ENCODE measurements around the gene SORBS1.
"Not testable (repeated sequence)": the region's sequence is repeated elsewhere in the genome, so short reads cannot be mapped to it uniquely, and the experiment has no call there.

SORBS1 gene

DNA sequence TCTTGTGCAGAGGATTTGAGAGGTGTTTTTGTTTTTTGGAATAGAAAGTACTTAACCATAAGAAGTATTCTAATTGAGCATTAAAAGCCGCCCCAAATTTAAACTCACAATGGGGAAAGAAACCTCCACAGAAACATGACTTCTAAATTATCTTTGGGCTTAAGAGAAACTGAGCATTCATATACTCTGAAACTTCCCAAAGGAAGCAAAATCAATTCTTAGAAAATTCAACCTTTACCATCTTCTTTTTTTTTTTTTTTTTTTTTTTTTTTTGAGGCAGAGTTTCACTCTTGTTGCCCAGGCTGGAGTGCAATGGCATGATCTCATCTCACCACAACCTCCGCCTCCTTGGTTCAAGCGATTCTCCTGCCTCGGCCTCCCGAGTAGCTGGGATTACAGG, 93.5 kb downstream of the SORBS1 start:
- in situ Hi-C loops (cut with HindIII; ENCODE audit: low sequenced_read_pairs): not testable (repeated sequence)

DNA sequence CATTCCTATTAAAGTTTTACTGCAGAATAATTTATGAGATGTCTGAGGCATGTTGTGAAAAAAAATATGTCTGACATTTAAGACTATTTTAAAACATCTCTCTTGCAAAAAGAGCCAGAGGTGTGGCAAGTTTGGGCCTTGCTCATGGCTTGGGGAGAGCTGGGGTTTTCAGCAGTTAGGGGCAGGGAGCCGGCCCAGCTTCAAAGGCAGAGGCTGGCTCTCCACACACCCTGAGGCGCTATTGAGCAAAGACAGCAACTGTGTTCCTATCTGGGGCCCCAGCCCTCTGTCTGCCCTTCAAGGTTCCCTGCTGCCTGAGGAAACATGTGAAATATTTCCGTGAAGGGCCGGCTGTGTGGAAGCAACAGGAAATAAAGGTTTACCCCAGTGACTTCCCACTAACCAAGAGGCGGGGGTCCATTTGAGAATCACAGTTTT, 94.0 kb downstream of the SORBS1 start:
- in situ Hi-C loops (cut with HindIII; ENCODE audit: low sequenced_read_pairs): no loop called here

DNA sequence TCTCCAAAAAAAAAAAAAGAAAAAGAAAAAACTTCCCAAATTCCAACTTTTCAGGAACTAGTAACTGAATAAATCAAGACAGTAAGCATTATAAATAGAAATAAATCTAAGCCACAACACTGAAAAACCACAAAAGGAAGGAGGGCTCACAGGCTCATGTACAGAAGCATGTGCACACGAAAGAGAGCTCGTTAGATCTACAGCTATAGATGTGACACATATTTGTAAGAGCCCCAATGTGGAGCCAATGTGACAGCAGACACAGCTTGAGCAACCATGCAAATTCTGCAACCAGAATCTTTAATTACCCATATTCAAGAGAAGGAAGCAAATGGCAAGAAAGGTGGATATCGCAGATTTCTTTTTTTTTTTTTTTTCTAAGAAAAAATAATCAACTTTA, 94.7 kb downstream of the SORBS1 start:
- in situ Hi-C loops (cut with HindIII; ENCODE audit: low sequenced_read_pairs): no loop called here

DNA sequence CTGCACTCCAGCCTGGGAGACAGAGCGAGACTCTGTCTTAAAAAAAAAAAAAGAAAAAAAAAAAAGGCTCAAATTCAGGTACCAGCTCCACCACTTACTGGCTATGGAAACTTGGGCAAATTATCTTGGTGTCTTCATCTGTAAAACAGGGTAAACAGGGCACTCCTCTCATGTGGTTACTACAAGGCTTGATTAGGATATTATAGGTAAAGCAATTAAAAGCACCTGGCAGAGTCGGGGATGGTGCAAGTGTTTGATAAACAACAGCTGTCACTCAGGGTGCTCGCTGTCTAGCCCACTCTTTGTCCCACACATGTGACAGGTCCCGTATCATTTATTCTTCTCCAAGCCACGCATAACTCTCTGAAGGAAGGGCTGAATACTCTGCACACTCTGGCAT, 96.9 kb downstream of the SORBS1 start:
- in situ Hi-C loops (cut with HindIII; ENCODE audit: low sequenced_read_pairs): no loop called here

DNA sequence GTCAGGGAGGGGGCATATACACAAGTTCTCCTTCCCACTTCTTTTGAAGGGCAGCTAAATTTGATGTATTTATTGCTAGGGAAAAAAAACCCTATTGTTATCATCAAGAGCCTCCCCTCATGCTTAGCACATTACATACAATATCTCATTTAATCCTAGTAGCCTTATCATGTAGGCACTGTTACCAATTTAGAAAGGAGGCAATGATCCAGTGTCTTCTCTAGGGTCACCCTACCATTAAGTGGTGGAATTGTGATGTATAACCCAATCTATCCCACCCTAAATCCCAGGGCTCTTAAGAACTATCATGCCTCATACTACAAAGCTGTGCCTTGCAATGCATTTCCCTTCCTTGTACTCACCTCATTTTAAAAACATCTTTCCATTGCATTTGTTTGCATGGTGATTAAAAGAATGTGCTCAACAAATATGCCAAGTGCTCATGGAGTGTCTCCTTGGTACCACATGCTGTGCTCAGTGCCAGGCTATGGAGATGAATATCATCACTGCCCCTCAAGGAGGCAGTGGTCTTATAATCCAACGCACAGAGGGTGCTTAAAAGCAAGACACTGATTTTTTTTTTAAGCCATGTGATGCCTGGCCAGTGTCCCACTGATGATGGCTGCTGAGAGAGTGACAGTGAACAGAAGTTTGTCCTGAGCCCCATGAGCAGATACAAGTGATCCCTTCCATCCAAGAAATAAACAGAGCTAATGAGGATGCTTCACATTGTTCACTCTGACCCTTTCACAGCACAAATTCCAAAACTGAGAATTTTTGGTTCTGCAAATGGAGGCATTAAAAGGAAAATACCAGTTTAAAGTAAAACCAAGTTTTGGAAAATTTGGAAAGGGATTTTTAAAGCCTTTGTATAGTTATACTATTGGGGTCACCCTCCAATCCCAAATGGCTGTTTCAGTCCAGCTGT, 98.2 kb downstream of the SORBS1 start:
- in situ Hi-C loops (cut with HindIII; ENCODE audit: low sequenced_read_pairs): no loop called here

DNA sequence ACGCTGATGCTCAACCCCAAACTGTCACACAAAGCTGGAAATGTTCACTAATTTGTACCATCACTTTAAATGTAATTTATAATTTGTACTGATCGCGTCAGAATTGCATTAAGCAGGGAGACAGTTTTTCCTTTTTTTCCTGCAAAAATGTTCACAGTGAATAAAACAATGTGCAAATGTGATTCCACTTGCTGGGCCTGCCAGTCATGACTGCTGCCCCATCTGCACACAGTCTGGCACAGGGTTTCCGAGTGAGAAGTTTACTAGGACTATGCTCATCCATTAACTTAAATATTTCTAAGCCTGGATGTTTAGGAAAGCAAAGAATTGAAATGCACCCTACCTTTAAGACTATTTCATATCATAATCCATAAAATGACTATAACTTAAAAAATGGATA, 99.6 kb downstream of the SORBS1 start:
- in situ Hi-C loops (cut with HindIII; ENCODE audit: low sequenced_read_pairs): no loop called here

DNA sequence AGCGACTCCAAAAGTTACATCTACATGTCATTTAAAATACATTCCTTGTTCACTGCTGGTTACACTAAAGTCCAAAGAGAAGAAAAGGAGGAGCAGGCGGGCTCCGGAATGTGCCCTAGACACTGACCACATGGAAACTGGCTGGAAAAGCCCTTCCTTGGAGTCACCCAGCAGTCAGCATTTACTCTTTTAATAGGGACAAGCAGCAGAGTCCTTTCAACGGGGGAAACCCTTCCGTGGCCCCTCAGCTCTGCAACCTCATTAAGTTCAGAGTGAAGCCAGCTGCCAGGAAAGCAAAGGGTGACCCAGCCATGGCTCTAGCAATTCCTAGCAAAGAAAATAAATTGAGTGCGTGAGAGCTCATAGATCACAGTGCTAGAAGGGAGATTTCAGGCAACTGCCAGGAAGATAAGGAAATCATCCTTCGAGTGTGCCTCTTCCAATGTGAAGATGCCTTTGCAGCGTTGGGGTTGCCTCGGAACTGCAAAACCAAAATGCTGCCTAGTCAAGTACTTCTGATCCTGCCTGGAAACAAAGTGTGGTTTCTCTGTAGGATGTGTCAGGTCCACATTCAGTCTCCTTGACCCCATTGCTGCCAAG, 101.6 kb downstream of the SORBS1 start:
- in situ Hi-C loops (cut with HindIII; ENCODE audit: low sequenced_read_pairs): no loop called here

DNA sequence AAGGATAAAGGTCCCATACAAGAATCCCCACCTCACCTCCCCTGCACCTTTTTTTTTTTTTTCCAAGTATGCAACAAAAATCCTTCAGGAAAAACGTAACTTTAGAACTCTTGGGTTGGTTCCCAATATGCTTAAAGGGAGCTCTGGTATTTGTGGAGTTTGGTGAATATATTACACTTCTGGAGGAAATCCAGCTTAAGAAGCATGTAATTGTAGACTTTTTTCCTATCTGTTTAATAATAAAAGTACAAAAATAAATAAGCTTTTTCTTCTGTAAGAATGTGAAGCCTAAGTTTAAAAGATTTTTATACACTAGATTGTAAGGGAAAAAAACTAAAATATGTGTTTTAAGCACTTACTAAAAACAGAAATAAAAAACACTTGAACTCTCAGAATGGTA, 102.3 kb downstream of the SORBS1 start:
- in situ Hi-C loops (cut with HindIII; ENCODE audit: low sequenced_read_pairs): no loop called here

DNA sequence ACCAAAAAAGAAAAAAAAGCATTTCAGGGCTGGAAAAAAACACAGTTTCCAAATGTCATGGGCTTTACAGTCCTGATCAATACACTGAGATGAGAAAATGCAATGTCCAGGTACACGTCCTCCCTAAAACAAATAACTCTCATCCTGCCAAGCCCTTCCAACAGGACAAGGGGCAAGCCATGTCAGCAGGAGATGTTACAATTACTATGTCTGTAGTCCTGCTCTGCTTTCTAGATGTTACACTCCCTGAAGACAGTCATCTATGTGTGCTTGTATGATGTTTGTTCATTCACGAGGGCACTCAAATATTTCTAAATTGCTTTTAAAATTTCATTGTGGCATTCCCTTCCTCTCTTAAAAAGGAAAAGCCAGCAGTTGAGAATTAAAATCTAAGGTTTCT, 103.2 kb downstream of the SORBS1 start:
- in situ Hi-C loops (cut with HindIII; ENCODE audit: low sequenced_read_pairs): no loop called here

DNA sequence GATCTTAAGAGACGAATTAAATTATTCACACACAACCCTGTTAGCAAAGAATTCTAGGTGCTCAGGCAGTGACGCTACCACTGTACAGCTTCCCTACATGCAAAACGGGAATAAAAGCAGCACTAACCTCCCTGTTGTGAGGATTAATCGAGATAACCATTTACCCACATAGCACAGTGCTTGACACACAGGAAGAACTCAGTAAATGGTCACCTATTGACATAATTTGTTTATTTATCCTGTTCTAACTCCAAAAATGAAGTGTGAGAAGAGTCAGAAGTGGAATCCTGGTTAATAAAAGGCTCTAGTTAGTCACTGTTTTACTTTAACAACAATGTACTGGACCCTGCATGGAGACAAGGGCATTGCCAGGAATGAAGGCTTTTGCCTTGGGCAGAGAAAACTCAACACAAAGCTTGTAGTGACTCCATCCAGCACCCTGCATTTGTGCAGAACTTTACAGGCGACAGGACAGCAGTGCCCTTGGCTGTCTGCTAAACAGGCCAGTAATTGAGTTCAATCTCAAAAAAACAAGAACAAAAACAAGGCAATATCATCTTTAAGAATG, 103.8 kb downstream of the SORBS1 start:
- in situ Hi-C loops (cut with HindIII; ENCODE audit: low sequenced_read_pairs): no loop called here

DNA sequence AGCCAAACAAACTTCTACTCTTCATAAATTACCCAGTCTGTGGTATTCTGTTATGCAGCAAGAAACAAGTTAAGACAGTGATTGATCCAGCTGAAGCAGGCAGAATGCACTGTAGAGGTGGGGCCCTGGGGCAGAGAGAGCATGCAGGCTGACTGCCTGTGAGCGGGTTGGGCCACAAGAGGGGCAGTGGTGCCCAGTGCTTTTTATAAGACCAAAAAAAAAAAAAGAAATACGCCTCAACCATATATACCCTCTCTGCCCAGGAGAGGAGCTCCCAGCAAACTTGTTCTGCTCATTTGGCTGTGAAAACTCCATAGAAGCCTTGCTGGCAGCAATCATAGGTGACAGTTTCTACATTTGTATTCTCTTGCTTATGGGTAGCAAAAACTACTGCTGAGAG, 104.7 kb downstream of the SORBS1 start:
- in situ Hi-C loops (cut with HindIII; ENCODE audit: low sequenced_read_pairs): no loop called here

DNA sequence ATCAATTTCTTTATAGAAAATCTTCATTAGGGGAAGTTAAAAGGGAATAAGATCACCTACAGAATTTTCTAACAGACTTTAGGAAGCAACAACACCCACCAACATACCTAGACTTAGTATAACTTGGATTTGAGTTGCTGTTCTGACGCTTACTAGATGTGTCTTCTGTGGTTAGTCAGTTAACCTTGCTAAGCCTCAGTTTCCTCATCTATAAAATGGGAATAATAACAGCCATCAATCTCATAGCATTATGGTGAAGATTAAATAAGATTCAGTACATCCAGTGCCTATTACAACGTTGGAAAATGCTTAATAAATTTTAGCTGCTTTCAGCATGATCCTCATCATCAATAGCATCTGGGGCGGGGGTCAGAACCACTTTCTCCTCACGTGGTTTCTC, 106.2 kb downstream of the SORBS1 start:
- in situ Hi-C loops (cut with HindIII; ENCODE audit: low sequenced_read_pairs): no loop called here

DNA sequence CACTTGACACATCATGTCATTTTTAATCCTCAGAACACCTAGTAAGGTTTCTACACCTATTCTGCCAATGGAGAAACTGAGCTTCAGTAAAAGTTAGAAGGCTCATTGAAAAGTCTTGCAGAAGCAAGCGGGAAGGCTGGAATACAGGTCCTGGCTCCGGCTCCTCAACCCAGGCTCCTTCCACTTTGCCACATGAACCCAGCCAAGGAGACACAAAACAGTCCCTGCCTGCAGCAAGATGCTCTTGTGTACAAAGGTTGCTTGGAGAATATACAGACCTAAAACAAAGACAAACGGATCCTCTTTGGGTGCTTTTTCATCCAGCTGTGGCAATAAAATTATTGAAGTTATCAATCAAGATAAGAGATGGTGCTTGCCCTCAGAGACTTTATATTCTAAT, 106.8 kb downstream of the SORBS1 start:
- in situ Hi-C loops (cut with HindIII; ENCODE audit: low sequenced_read_pairs): no loop called here

DNA sequence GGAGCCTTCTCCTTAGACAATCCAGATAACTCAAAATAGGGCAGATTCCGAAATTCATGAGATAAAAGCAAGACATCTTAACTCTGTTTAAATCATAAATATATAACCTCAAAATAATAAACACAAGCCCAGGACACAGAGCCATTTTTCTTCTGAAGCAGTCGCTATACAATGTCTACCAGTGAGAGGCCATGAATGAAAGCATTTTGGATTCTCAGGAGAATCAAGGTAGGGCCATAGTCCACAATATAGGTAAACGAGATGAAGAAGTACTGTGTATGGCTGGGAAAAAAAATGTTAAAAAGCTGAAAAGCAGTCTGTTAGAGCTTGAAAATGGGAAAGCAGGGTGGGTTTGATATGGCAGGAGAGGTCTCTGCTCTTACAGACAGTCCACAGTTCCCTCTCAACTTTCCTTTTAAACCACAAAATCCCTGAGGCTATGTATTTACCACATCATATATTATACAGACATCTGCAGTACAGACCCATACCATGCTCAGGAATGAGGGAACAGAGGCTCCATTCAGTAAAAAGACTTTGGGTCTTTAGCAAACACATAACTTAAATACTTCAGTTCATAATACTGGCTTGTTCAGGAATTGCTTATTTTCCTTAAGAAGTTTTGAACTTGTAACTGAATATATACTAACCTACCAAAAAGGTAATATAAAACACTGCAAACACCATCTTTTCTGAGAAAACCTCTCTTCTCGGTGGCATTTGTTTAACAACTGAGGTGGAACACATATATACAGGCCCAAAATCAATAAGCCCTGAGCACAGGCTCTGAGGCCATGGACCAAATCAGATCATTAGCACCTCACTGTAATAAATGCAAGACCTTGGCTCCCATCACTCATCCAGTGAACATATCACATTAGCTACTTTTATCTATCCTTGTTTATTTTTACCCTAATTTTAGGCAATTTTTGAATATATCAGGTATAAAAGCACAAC, 109.3 kb downstream of the SORBS1 start:
- in situ Hi-C loops (cut with HindIII; ENCODE audit: low sequenced_read_pairs): no loop called here

DNA sequence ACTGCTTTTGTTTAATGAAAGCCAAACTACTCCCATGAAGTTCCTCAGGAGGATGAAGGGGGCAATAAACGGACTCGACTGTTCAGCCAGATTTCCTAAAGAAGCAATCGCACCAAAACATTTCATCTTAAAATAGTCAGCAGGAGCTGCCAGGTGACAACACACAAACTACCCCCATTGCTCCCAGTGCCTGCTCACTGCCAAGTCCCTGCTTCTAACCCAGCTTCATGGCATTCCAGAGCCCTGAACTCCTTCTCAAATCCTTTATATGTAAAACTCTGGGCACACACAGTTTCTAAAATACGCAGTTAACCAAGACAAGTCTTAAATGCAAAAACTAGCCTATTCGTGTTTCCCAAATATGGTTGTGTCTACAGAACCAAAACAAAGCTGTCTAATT, 110.0 kb downstream of the SORBS1 start:
- in situ Hi-C loops (cut with HindIII; ENCODE audit: low sequenced_read_pairs): no loop called here

DNA sequence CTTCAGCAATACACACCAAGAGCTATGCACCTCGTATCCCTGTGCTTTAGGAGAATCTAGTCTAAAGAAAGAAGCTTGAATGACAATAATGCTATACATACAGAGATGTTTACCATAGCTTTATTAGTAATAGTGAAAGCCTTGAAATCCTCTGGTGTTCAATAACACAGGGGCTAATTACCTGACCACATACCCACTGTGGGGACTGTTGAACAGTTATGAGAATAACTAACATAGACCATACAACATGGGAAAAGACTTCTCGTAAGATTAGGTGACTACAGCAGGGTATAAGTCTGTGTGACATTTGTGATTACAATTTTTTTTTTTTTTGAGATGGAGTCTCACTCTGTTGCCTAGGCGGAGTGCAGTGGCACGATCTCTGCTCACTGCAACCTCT, 111.0 kb downstream of the SORBS1 start:
- in situ Hi-C loops (cut with HindIII; ENCODE audit: low sequenced_read_pairs): no loop called here

DNA sequence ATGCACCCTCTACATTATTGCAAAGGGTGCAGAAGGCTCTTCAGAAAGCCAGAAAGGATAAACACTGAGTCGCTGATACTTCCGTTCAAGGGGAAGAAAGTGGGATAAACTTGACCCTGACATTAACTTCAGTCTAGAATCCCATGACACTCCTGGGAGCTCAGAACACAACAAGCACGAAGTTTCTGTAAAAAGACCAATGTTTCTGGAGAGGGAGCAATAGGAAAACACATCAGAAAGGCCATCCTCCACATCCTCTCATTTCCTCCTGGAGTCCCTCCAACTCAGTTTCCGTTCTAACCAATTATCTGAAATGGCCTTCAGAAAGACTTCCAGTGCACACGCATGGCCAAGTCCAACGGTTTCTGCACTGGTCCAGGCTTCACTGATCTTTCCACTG, 113.5 kb downstream of the SORBS1 start:
- in situ Hi-C loops (cut with HindIII; ENCODE audit: low sequenced_read_pairs): no loop called here

DNA sequence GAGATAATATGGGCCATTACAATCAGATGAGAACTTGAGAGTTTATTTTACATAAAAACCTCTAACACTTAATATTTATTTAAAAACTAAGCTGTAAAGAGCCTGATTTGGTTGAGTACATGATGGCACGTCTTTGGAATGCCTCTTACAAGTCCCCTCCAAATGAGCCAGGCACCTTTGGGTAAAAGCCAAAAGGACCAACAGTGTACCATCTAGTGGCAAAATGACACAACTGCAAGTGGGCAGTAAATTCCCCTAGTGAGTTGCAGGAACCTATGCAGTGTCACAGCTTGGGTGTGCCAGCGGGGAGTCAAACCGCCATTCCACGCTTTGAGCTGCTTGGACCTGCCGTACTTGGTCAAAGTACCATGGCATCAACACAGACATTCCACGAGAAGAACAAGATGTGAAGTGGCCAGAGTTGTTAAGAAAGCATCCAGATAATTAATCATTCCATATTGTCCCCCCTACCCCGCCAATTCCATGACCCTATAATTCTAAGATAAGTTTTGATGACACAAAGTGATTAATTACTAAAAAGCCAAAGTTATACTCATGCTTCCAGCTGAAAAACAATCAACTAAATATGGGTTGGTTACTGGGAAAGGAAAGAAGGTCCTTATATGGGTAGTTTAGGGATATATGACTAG, 115.2 kb downstream of the SORBS1 start:
- in situ Hi-C loops (cut with HindIII; ENCODE audit: low sequenced_read_pairs): no loop called here

DNA sequence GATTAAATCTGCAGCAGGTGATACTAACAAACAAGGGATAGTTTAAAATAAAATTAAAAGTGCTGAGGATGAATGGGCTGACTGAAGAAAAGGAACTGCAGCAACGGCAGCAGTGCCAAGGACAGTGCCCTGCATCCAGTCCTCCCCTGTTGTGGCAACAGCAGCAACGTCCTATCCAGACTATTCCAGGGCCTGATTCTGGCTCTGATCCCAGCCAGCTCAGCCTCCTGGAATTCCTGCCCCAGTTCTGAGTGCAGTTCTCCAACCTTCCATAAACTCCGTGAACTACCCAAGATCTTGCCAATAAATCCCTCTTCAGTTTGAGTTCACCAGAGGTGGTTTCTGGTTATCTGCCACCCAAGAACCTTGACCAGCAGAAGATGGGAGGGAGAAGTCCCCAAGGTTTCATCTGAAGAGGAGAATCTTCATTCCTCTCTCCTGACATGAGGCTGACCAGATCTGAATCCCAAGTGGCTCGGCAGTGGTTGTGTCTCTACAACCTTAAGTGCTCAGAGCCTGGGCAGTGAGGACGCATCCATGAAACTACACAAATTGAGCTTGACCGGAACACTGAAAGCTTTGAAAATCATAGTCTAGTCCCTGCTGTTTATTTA, 115.8 kb downstream of the SORBS1 start:
- in situ Hi-C loops (cut with HindIII; ENCODE audit: low sequenced_read_pairs): no loop called here

DNA sequence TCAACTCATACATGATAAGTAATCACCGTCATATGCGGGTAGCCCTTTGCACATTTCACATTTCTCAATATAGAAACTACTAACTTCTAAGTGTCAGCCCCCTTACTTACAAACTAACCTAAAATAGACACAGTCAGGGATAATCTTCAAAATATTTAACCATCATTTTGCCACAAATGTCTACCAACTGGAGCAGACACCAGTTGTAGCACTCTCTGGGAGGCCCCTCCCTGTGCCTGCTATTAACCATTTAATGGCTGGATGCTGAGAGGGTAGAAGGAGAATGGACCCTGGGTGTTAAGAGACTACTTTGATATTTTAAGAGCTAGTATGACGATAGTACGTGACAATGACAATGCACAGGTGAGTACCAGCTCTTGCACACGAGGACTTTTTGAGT, 116.4 kb downstream of the SORBS1 start:
- in situ Hi-C loops (cut with HindIII; ENCODE audit: low sequenced_read_pairs): no loop called here
